Fibroblast of skin of scalp (primary cell): ENCODE measurements around the gene SPEM1.
A peak's percentile ranks its signal among the peaks of the same experiment; 100 is the strongest.

Source experiments
- DNase-seq: peaks from one replicate; pipeline ENCODE4 v3.0.0-alpha.2; 2013

Gene SPEM1

GRCh38 chr17:7403043-7403726 lies 16.9 kb upstream of the SPEM1 start:
- DNase-seq, result no peak

GRCh38 chr17:7403727-7403976 lies 16.5 kb upstream of the SPEM1 start:
- no peak for DNase-seq

DNA sequence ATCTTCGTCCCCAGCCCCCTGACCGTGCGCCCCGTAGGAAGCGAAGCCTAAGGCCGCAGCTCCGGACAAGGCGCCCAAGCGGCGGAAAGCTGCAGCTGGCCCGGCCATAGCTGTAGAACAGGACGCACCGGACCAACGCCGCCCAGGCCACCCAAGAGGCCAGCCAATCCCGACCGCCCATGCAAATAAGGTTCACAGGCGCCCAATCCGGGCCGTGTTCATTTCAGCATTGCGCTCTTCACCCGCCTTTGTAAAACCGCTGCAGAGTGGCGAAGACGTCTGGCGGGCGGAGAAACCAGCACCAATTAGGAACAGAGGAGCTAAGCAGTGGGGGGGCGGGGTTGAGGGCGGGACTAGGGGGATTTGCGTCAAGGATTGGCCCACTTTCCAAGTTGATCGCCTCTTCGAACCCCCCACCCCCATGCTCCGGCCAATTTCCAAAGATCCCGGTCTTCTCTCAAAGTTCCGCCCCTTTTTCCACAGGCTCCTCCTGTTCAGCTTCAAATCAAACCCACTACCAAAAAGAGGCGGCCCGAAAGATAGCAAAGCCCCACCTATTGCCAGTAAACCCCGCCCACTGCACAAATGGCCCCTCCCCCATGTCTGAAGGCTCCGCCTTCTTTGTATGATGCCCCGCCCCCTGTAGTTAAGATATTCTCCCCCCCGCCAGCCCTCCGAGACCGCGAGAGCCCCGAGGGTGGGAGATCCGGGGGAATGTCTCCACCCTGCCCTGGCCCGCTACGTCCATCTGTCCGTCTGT lies 16.0 kb upstream of the SPEM1 start, which contains the start of gene TMEM256:
TSS of gene TMEM256 (minus strand) at position 121 of the 760 bp plus-strand sequence. CDS start at position 108, 13 bp downstream.
- peak; percentile 100 for DNase-seq

DNA sequence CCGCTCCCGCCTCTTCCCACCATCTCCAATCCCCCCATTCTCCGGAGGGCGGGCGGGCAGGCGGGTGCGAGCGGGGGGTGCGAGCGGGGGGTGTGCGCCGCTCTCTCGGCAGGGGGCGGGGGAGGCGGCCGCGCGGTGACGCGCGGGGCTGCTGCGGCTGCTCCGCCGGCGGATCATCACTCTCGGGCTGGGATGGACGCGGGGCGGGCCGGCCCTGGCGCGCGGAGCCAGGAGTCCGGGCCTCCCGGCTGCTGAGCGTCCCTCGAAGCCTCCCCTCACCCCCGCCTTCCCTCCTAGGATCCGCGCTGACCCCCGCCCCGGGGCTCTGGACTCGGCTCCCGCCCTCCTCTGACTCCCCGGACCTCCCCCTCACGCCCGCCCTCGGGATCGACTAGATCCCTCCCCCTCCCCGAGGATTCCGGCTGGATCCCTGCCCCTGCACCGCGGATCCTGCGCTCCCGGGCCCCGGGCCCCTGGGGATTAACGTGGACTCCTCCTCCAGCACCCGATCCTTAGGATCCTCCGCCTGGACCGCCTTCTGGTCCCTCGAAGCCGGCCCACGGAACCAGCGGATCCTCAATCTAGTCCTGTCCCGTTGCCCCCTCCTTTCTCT lies 15.3 kb upstream of the SPEM1 start:
- DNase-seq, result peak; percentile 28

GRCh38 chr17:7405350-7406234 lies 14.5 kb upstream of the SPEM1 start:
- DNase-seq, result no peak

DNA sequence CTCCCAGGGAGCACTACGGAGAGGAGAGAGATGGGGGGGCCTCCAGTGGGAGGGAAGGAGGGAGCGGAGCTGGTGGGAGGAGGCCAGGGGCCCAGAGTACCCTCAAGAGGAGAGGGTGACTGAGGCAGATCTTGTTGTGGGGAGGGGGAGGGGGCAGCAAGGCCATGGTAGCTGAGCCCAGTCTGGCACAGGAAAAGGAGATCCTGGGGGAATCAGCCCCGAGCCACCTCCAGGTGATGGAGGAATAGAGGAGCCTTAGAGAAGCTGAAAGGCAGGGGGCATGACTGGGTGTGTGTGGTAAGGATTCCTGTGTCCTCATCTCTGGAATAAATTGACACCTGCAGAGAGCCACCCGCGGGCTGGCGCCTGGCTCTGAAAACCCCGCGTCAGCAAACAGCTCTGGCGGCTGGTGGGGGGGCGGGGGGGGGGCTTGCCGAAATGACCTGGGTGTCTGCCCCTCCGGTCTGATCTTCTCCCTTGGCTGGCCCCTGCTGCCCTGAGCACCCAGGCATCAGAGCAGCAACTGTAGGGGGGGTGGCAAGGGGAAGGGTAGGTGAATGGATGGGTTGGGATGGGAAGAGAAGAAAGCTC lies 13.8 kb upstream of the SPEM1 start:
- DNase-seq, result no peak

DNA sequence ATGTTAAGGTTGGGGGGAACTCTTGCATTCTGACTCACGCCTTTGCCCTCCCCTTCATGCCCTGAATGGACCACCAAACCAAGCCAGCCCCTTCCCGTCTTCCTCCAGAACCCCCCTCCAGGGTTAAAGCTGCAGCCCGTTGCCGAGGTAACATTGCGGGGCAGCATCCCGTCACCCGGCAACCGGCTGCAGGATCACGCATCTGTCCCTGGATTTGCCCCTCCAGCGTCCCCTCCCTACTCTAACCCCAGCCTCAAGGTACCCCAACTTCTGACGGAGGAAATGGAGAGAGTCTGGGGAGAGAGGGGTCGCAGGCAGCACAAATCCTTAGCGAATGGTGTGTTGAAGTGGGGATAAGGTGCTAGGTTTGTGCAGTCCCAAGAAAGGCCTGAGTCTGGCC lies 13.0 kb upstream of the SPEM1 start:
- no peak for DNase-seq

GRCh38 chr17:7407485-7408251 lies 12.5 kb upstream of the SPEM1 start, which contains the start of gene NLGN2:
Gene NLGN2 (plus strand): TSS chr17:7407845. CDS start chr17:7408256, 411 bp downstream.
- no peak for DNase-seq

DNA sequence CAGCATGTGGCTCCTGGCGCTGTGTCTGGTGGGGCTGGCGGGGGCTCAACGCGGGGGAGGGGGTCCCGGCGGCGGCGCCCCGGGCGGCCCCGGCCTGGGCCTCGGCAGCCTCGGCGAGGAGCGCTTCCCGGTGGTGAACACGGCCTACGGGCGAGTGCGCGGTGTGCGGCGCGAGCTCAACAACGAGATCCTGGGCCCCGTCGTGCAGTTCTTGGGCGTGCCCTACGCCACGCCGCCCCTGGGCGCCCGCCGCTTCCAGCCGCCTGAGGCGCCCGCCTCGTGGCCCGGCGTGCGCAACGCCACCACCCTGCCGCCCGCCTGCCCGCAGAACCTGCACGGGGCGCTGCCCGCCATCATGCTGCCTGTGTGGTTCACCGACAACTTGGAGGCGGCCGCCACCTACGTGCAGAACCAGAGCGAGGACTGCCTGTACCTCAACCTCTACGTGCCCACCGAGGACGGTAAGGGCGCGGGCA lies 11.8 kb upstream of the SPEM1 start:
- DNase-seq, result no peak

DNA sequence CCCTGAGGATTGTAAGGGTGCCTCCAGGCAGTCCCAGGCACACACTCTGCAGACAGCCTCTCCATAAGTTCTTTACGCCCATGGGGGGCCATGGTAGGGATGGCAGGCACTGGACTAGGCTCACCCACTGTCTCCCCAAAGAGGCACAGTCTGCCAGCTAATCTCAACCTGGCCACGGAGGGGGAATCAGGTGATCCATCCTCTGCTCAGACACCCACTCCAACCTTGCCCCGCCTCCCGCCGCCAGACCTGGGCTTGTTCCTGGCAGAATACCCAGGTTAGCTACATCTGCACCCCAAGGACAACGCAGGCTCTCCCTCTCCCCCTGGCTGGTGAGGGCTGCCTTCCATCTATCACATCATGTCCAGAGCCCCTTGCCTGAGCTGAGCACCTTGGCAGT lies 11.3 kb upstream of the SPEM1 start:
- no peak for DNase-seq

GRCh38 chr17:7409716-7410115 lies 10.4 kb upstream of the SPEM1 start:
- DNase-seq, result no peak

DNA sequence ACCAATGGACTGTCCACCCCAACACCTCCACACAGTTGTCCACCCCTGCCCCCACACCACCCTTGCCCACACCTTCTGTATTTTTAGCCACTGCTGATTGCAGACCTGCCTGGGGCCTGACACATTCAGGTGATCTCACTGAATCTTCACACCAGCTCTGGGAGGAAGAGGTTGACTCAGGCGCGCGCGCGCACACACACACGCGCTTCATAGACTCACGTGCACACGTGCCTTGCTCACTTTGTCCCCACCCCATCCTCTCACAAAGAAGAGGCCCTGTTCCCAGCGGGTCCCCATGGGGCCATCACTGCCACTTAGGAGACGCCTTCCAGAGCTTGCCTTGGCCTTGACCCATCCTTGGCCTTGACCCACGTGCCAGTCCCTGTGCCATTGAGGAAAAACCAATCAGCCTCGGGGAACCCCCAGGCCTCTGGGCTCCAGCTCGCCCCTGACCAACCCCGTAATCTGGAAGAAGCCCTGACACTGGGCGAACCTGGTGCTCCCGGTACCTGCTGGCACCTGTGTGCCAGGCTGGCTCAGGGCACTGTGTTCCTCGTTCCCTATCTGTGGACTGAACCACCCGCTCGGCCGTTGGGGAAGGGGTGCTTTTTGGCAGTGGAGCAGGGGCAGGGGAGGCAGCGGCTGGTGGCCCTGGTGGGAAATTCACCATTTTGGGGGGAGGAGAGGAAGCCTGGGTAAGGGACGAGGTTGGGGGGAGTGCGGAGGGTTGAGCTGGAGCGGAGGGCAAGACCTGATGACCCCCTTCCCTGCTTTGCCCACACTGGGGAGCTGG lies 9.3 kb upstream of the SPEM1 start:
- no peak for DNase-seq

DNA sequence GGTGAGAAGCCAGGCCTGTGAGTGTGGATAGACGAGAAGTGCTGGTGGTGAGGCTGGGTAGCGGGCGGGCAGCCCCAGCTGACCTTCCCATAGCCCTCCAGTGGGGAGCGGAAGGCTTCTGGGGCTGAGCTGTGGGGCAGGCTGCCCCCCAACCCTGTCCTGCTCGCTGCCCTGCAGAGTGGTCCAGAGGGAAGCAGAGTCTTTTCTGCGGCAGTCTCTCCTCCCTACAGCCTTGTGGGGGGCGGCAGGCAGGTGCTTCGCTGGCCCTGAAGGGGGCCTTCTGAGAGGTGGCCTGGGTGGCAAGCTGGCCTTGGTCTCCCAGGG lies 8.7 kb upstream of the SPEM1 start:
- DNase-seq, result no peak

DNA sequence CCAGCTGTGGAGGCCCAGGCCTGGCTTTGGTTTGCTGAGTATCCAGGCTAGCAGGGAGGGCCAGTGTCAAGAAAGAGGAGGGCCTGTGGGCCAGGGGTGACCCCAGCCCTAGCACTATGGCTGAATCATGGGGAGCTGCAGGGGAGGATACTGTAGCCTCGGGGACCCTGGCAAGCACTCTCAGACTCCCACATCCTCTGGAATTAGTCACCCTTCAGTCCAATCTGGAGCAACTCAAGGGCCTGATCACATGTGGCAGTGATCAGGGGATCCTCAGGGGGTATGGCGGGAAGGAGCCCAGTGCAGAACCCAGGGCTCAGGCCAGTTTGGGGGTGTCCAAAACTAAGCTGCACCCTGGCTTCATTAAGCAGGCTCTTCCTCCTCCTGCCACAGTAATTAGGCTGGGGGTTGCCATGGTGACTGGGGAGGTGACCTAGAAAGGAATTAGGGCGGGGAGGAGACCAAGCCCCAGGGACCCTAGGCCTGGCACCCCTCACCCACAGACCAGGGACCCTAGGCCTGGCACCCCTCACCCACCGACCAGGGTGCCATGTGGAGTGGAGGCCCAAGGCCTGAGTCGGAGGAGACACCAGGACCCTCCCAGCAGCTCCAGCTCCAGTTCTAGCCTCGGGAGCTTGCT lies 6.7 kb upstream of the SPEM1 start:
- peak; percentile 38 for DNase-seq

DNA sequence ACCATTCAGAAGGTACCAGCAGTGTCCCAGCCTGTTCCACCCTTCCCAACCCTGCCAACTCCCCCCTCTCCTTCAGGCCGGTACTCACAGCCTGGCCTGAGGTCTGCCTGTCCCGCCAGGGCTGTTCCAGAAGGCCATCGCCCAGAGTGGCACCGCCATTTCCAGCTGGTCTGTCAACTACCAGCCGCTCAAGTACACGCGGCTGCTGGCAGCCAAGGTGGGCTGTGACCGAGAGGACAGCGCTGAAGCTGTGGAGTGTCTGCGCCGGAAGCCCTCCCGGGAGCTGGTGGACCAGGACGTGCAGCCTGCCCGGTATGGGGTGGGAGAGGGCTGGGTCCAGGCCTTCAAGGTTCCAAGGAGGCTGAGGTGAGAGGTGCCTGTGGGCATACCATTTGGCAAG lies 5.3 kb upstream of the SPEM1 start:
- DNase-seq, result no peak

GRCh38 chr17:7415784-7416183 lies 4.3 kb upstream of the SPEM1 start:
- no peak for DNase-seq

GRCh38 chr17:7416323-7416722 lies 3.8 kb upstream of the SPEM1 start:
- DNase-seq, result no peak

GRCh38 chr17:7417056-7417655 lies 3.0 kb upstream of the SPEM1 start:
- DNase-seq, result no peak

DNA sequence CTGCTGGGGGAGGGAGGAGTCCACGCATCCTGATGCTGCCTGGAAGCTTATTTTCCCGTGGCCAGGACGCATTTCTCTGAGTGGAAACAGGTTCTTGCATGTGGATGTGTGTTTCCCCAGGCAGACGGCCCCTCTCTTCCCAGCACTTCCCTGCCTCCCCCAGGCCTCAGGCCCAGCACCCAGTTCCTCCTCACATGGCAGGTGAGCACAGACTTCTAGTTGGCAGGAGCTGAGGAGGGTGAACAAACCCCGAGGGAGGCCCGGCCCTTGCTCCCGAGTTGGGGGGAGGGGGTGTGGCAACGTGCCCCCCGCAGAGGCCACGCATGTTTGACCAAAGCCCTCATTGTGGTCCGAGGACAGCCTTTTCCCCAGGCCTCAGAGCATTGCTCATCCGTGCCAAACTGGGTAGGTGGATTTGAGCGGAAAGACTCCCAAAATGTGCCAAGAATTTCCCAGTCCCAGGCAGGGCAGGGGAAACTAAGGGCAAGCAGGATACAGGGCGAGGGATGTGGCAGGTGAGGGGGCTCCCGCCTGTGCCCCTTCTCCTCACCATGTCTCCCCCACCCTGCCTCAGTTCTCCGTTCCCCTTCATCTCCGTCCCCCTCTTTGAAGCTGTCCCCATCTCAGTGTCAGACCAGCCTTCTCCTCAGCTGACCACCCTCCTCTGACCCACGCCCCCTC lies 1.5 kb upstream of the SPEM1 start:
- DNase-seq, result no peak
